Measurements from ENCODE around the gene RANBP9. TPM values are rescaled to one million over a fixed set of nuclear protein-coding genes. Genes with fewer than 3 reads are reported as not detected.

The RANBP9 gene
- total RNA-seq, 1 experiment from 2014 or later = 25.8 TPM

GRCh38 chr6:13684855-13685254, 26.8 kb downstream of the RANBP9 start:
- H3K4me2 ChIP-seq (ENCODE audit: low read length) = no peak overlapping the region
- DNase-seq = no peak
- H3K36me3 ChIP-seq (ENCODE audit: low read depth, low read length) = peaks cover 12% of the 10 kb centered on the region
- 0 out of 2 replicates have a peak, but pooled peaks cover 3% of the 10 kb centered on the region for H3K9me3 ChIP-seq (ENCODE audit: low read length)
- TF ChIP-seq EZH2phosphoT487 (IDR thresholded peaks at IDR 0.05; ENCODE audit: borderline replicate concordance, low read length) (no peak), CTCF (conservative IDR thresholded peaks at IDR 0.05; ENCODE audit: low read depth, low read length) (no peak), EZH2 (IDR thresholded peaks at IDR 0.05; ENCODE audit: low read length, unreplicated experiment) (no peak)
- no peaks in the 10 kb centered on the region for H3K9me2 ChIP-seq (replicated peaks; ENCODE audit: low read length)
- H3F3A ChIP-seq (ENCODE audit: low read length, unreplicated experiment) = no peaks in the 10 kb centered on the region
- BruUV-seq (replicated peaks) = no TSS peak
- CTCF ChIA-PET = no interaction called here
- no peak overlapping the region for H3K27ac ChIP-seq (ENCODE audit: low read length)
- no peak overlapping the region for H2AFZ ChIP-seq (ENCODE audit: low read length)
- peaks cover 90% of the 10 kb centered on the region for H3K79me2 ChIP-seq (ENCODE audit: low read length)
- H3K4me3 ChIP-seq (ENCODE audit: low read length) = no peak overlapping the region
- H4K20me1 ChIP-seq (ENCODE audit: low read length) = no peaks in the 10 kb centered on the region
- POLR2A ChIA-PET (ENCODE audit: unreplicated experiment) = no interaction called here
- H3K9ac ChIP-seq (ENCODE audit: low read length) = no peak overlapping the region
- peaks cover 3% of the 10 kb centered on the region; the same call in 1 of the 2 replicates for H3K4me1 ChIP-seq (ENCODE audit: insufficient read depth, low read length)
- ATAC-seq = no peak
- intact Hi-C loops (cut with micrococcal nuclease) = no loop called here
- no peaks in the 10 kb centered on the region for H3K27me3 ChIP-seq (ENCODE audit: low read length)

- Histone ChIP-seq H3K9me3 (ENCODE audit: low read length) (0 out of 2 replicates have a peak, but pooled peaks cover 5% of the 10 kb centered on the region), H3K9ac (ENCODE audit: low read length) (no peak overlapping the region), H3K27me3 (ENCODE audit: low read length) (no peaks in the 10 kb centered on the region), H2AFZ (ENCODE audit: low read length) (no peak overlapping the region), H3K27ac (ENCODE audit: low read length) (no peak overlapping the region), H3K79me2 (ENCODE audit: low read length) (peaks cover 89% of the 10 kb centered on the region), H4K20me1 (ENCODE audit: low read length) (no peaks in the 10 kb centered on the region), H3F3A (ENCODE audit: low read length, unreplicated experiment) (no peaks in the 10 kb centered on the region), H3K4me1 (ENCODE audit: insufficient read depth, low read length) (no peaks in the 10 kb centered on the region), H3K4me3 (ENCODE audit: low read length) (no peak overlapping the region), H3K36me3 (ENCODE audit: low read depth, low read length) (peaks cover 23% of the 10 kb centered on the region), H3K4me2 (ENCODE audit: low read length) (no peak overlapping the region), H3K9me2 (replicated peaks; ENCODE audit: low read length) (no peaks in the 10 kb centered on the region)
- intact Hi-C loops (cut with micrococcal nuclease) = no loop called here
- BruUV-seq (replicated peaks) = no TSS peak
- ChIA-PET POLR2A (ENCODE audit: unreplicated experiment) (no interaction called here), CTCF (no interaction called here)
- TF ChIP-seq EZH2phosphoT487 (IDR thresholded peaks at IDR 0.05; ENCODE audit: borderline replicate concordance, low read length) = no peak
- TF ChIP-seq EZH2 (IDR thresholded peaks at IDR 0.05; ENCODE audit: low read length, unreplicated experiment) = no peak
- no peak for TF ChIP-seq CTCF (conservative IDR thresholded peaks at IDR 0.05; ENCODE audit: low read depth, low read length)
- no peak for ATAC-seq
- no peak for DNase-seq
These were observed 28.6 kb downstream of the RANBP9 start for GRCh38 chr6:13683038-13683437.

GRCh38 chr6:13682346-13682745, 29.3 kb downstream of the RANBP9 start:
- Histone ChIP-seq H3K9me3 (ENCODE audit: low read length) (0 out of 2 replicates have a peak, but pooled peaks cover 5% of the 10 kb centered on the region), H3K27me3 (ENCODE audit: low read length) (no peaks in the 10 kb centered on the region), H3K27ac (ENCODE audit: low read length) (no peak overlapping the region), H2AFZ (ENCODE audit: low read length) (no peak overlapping the region), H4K20me1 (ENCODE audit: low read length) (no peaks in the 10 kb centered on the region), H3K36me3 (ENCODE audit: low read depth, low read length) (peaks cover 30% of the 10 kb centered on the region), H3K9ac (ENCODE audit: low read length) (no peak overlapping the region), H3K4me1 (ENCODE audit: insufficient read depth, low read length) (no peaks in the 10 kb centered on the region), H3K4me2 (ENCODE audit: low read length) (no peak overlapping the region), H3F3A (ENCODE audit: low read length, unreplicated experiment) (no peaks in the 10 kb centered on the region), H3K79me2 (ENCODE audit: low read length) (peaks cover 90% of the 10 kb centered on the region), H3K4me3 (ENCODE audit: low read length) (no peak overlapping the region), H3K9me2 (replicated peaks; ENCODE audit: low read length) (no peaks in the 10 kb centered on the region)
- ATAC-seq = no peak
- DNase-seq = no peak
- ChIA-PET CTCF (no interaction called here), POLR2A (ENCODE audit: unreplicated experiment) (no interaction called here)
- TF ChIP-seq CTCF (conservative IDR thresholded peaks at IDR 0.05; ENCODE audit: low read depth, low read length) = no peak
- TF ChIP-seq EZH2phosphoT487 (IDR thresholded peaks at IDR 0.05; ENCODE audit: borderline replicate concordance, low read length) = no peak
- no peak for TF ChIP-seq EZH2 (IDR thresholded peaks at IDR 0.05; ENCODE audit: low read length, unreplicated experiment)
- BruUV-seq (replicated peaks) = no TSS peak
- intact Hi-C loops (cut with micrococcal nuclease) = no loop called here
